ENCODE results near the gene FRMD3.

DNA sequence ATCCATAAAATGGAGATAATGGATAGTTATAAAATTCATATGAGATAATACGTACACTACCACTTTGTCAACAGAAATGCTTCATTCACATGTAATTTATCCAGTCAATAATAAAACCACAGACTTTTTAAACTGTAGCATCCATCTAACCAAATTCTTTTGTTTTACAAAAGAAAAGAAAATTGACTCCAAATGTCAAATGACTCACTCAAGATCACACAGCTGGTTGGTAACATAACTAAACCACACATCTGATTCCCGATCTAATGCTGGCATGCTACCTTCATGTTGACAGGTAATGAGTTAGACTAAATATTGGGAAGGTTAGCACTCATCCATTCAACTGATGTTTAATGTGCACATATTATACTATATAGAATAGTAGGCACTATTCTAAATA lies 4.9 kb downstream of the FRMD3 start:
- TF ChIP-seq, protein P1, sequence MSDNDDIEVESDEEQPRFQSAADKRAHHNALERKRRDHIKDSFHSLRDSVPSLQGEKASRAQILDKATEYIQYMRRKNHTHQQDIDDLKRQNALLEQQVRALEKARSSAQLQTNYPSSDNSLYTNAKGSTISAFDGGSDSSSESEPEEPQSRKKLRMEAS (IDR thresholded peaks at IDR 0.05; ENCODE audit: insufficient read depth, insufficient read length), result no peak
- TF ChIP-seq EZH2 (IDR thresholded peaks at IDR 0.05; ENCODE audit: borderline replicate concordance, low read depth, low read length, severe bottlenecking) (no peak), POLR2AphosphoS5 (IDR thresholded peaks at IDR 0.05; ENCODE audit: insufficient read depth, low read depth, low read length) (no peak), POLR2A (IDR thresholded peaks at IDR 0.05; ENCODE audit: low read depth, low read length) (no peak), MYC (IDR thresholded peaks at IDR 0.05; ENCODE audit: low read depth, low read length) (no peak), FOS (IDR thresholded peaks at IDR 0.05; ENCODE audit: borderline replicate concordance, insufficient read depth, low read length) (no peak), JUN (IDR thresholded peaks at IDR 0.05; ENCODE audit: borderline replicate concordance, insufficient read depth, insufficient read length, low read depth) (no peak), GATA2 (IDR thresholded peaks at IDR 0.05; ENCODE audit: insufficient read depth, insufficient read length, low read depth, low read length) (no peak)
- TF ChIP-seq, protein P2, sequence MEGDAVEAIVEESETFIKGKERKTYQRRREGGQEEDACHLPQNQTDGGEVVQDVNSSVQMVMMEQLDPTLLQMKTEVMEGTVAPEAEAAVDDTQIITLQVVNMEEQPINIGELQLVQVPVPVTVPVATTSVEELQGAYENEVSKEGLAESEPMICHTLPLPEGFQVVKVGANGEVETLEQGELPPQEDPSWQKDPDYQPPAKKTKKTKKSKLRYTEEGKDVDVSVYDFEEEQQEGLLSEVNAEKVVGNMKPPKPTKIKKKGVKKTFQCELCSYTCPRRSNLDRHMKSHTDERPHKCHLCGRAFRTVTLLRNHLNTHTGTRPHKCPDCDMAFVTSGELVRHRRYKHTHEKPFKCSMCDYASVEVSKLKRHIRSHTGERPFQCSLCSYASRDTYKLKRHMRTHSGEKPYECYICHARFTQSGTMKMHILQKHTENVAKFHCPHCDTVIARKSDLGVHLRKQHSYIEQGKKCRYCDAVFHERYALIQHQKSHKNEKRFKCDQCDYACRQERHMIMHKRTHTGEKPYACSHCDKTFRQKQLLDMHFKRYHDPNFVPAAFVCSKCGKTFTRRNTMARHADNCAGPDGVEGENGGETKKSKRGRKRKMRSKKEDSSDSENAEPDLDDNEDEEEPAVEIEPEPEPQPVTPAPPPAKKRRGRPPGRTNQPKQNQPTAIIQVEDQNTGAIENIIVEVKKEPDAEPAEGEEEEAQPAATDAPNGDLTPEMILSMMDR (IDR thresholded peaks at IDR 0.05; ENCODE audit: extremely low read depth in 1 of 2, insufficient read depth in 1 of 2, low read depth in 1 of 2, low read length in 2 of 2), result no peak

All from endothelial cell of umbilical vein (primary cell).